Panc1 (cell line): Measurements from ENCODE around the gene TMEM106C.

Experiments used
- POLR2AphosphoS5 ChIP-seq: IDR thresholded peaks from 2 replicates; pipeline ENCODE4 v1.6.1; 2012; ENCODE audit warnings: mild to moderate bottlenecking, low read depth, low read length, moderate library complexity
- SIN3A ChIP-seq: IDR thresholded peaks from 2 replicates; pipeline ENCODE4 v1.6.1; 2012; ENCODE audit warnings: low read depth, mild to moderate bottlenecking, low read length, moderate library complexity, borderline replicate concordance; ENCODE audit not compliant: insufficient read depth
- TCF7L2 ChIP-seq: IDR thresholded peaks from 2 replicates; pipeline ENCODE4 v1.6.1; 2011; ENCODE audit warnings: mild to moderate bottlenecking, low read depth, low read length, inconsistent platforms
- TF ChIP-seq, protein P1 (sequence below): fragments of 450-650 bp; IDR thresholded peaks from 2 replicates; pipeline ENCODE4 v1.5.1; 2017; ENCODE audit warnings: mild to moderate bottlenecking
- TF ChIP-seq, protein P2 (sequence below), 2 experiments: IDR thresholded peaks; 2 replicates each; pipeline ENCODE4 v1.6.1; 2011 to 2012; ENCODE audit warnings: low read depth in 2 of 2, control low read depth in 1 of 2, low read length in 1 of 2, mild to moderate bottlenecking in 1 of 2, moderate library complexity in 1 of 2; ENCODE audit not compliant: insufficient read depth in 1 of 2

DNA sequence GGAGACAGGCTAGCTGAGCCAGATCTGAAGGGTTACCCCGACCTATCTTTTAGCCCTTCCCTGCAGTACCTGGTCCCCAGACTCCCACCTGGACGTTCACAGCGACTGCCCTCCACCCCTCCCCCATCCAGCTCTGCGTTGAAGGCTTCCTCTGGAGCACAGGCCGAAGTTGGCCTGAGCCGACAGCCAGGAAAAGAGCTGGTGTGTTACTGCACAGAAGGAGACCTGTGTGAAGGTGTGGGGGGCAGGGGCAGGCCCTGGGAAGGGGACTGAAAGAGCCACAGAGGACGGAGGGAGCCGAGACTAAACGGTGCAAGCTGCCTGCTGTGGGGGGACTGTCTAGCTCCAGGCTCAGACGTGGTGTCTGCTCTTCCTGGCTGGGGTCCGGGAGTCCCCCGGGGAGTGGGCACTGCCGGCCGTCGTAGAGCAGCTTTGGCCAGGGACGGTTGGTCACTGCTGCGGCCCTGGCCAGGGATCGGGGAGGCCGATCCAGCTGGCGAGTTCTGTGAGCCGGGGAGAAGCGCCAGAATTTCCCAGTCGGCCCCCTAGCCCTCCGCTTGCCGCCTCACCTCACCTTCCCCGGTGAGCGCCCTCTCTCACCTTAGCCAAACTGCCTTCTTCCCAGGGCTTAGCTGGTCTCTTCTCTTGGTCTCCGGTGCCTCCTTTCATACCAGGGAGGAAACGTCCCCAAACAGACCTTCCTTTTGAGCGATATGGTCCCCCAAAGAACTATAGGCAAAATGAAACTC lies 41.8 kb downstream of the TMEM106C start:
- TF ChIP-seq, protein P1, sequence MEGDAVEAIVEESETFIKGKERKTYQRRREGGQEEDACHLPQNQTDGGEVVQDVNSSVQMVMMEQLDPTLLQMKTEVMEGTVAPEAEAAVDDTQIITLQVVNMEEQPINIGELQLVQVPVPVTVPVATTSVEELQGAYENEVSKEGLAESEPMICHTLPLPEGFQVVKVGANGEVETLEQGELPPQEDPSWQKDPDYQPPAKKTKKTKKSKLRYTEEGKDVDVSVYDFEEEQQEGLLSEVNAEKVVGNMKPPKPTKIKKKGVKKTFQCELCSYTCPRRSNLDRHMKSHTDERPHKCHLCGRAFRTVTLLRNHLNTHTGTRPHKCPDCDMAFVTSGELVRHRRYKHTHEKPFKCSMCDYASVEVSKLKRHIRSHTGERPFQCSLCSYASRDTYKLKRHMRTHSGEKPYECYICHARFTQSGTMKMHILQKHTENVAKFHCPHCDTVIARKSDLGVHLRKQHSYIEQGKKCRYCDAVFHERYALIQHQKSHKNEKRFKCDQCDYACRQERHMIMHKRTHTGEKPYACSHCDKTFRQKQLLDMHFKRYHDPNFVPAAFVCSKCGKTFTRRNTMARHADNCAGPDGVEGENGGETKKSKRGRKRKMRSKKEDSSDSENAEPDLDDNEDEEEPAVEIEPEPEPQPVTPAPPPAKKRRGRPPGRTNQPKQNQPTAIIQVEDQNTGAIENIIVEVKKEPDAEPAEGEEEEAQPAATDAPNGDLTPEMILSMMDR: no peak
- TF ChIP-seq, protein P2, sequence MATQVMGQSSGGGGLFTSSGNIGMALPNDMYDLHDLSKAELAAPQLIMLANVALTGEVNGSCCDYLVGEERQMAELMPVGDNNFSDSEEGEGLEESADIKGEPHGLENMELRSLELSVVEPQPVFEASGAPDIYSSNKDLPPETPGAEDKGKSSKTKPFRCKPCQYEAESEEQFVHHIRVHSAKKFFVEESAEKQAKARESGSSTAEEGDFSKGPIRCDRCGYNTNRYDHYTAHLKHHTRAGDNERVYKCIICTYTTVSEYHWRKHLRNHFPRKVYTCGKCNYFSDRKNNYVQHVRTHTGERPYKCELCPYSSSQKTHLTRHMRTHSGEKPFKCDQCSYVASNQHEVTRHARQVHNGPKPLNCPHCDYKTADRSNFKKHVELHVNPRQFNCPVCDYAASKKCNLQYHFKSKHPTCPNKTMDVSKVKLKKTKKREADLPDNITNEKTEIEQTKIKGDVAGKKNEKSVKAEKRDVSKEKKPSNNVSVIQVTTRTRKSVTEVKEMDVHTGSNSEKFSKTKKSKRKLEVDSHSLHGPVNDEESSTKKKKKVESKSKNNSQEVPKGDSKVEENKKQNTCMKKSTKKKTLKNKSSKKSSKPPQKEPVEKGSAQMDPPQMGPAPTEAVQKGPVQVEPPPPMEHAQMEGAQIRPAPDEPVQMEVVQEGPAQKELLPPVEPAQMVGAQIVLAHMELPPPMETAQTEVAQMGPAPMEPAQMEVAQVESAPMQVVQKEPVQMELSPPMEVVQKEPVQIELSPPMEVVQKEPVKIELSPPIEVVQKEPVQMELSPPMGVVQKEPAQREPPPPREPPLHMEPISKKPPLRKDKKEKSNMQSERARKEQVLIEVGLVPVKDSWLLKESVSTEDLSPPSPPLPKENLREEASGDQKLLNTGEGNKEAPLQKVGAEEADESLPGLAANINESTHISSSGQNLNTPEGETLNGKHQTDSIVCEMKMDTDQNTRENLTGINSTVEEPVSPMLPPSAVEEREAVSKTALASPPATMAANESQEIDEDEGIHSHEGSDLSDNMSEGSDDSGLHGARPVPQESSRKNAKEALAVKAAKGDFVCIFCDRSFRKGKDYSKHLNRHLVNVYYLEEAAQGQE (IDR thresholded peaks at IDR 0.05; ENCODE audit: insufficient read depth in 1 of 2, low read depth in 2 of 2, low read length in 1 of 2): no peak
- no peak for TF ChIP-seq SIN3A
- no peak for TF ChIP-seq POLR2AphosphoS5
- no peak for TF ChIP-seq TCF7L2
